OCI-LY1 (cell line): ENCODE results near the gene EPB41L2.

Source experiments
- H2AFZ ChIP-seq: fragments of 200-600 bp; sonication (generic), shearing (Covaris generic); 2 replicates; pipeline ENCODE4 v1.6.0; 2014; ENCODE audit warnings: antibody characterized with exemption, mild to moderate bottlenecking, low read length
- H3F3A ChIP-seq: fragments of 200-600 bp; sonication (generic), shearing (Covaris generic); 2 replicates; pipeline ENCODE4 v1.6.0; 2014; ENCODE audit warnings: mild to moderate bottlenecking, antibody characterized with exemption, low read length, moderate library complexity; ENCODE audit not compliant: insufficient read depth
- H3K27ac ChIP-seq: fragments of 200-600 bp; sonication (generic); 2 replicates; pipeline ENCODE4 v1.5.1; 2014; ENCODE audit warnings: low read length, mixed run types, mild to moderate bottlenecking, low read depth; ENCODE audit not compliant: poor library complexity, severe bottlenecking
- H3K27me3 ChIP-seq: fragments of 200-600 bp; sonication (generic); 2 replicates; pipeline ENCODE4 v1.6.0; 2014; ENCODE audit warnings: antibody characterized with exemption, mild to moderate bottlenecking, low read length, moderate library complexity; ENCODE audit not compliant: insufficient read depth
- H3K36me3 ChIP-seq: fragments of 200-600 bp; sonication (generic); 2 replicates; pipeline ENCODE4 v1.6.1; 2014; ENCODE audit warnings: mild to moderate bottlenecking, antibody characterized with exemption, low read length, moderate library complexity, mixed read lengths; ENCODE audit not compliant: insufficient read depth
- H3K4me1 ChIP-seq: fragments of 200-600 bp; sonication (generic); 2 replicates; pipeline ENCODE4 v1.5.1; 2014; ENCODE audit warnings: mild to moderate bottlenecking, low read length, moderate library complexity; ENCODE audit not compliant: insufficient read depth, severe bottlenecking
- H3K4me2 ChIP-seq: fragments of 200-600 bp; sonication (generic), shearing (Covaris generic); 2 replicates; pipeline ENCODE4 v1.6.1; 2014; ENCODE audit warnings: low read length
- H3K4me3 ChIP-seq: fragments of 200-600 bp; sonication (generic); 2 replicates; pipeline ENCODE4 v1.5.1; 2014; ENCODE audit warnings: low read length, low read depth, mild to moderate bottlenecking, mixed read lengths; ENCODE audit not compliant: poor library complexity, severe bottlenecking
- H3K79me2 ChIP-seq: fragments of 200-600 bp; shearing (Covaris generic); 2 replicates; pipeline ENCODE4 v1.6.1; 2016; ENCODE audit warnings: mixed run types, low read length, mixed read lengths; ENCODE audit not compliant: insufficient read depth
- H3K9ac ChIP-seq: fragments of 200-600 bp; sonication (generic), shearing (Covaris generic); 2 replicates; pipeline ENCODE4 v1.6.1; 2014; ENCODE audit warnings: mild to moderate bottlenecking, low read length, mixed read lengths
- H3K9me2 ChIP-seq: fragments of 200-600 bp; sonication (generic), shearing (Covaris generic); 2 replicates; pipeline ENCODE4 v1.6.1; 2014; ENCODE audit warnings: low read depth, mild to moderate bottlenecking, low read length, mixed read lengths
- H3K9me3 ChIP-seq: fragments of 200-600 bp; shearing (Covaris generic); 2 replicates; pipeline ENCODE4 v1.6.1; 2014; ENCODE audit warnings: low read length, mixed read lengths
- H4K20me1 ChIP-seq: fragments of 200-600 bp; sonication (generic), shearing (Covaris generic); 2 replicates; pipeline ENCODE4 v1.6.0; 2016; ENCODE audit warnings: mild to moderate bottlenecking, low read length; ENCODE audit not compliant: insufficient read depth
- EZH2 ChIP-seq: fragments of 200-600 bp; sonication (generic), shearing (Covaris generic); IDR thresholded peaks from 2 replicates; pipeline ENCODE4 v1.8.0; 2017; ENCODE audit warnings: borderline replicate concordance, mixed run types, mild to moderate bottlenecking, antibody characterized with exemption, low read length, moderate library complexity, mixed read lengths
- TF ChIP-seq, protein P1 (sequence below): fragments of 200-600 bp; sonication (generic), shearing (Covaris generic); IDR thresholded peaks from 2 replicates; pipeline ENCODE4 v1.5.1; 2017; ENCODE audit warnings: mild to moderate bottlenecking, antibody characterized with exemption, low read length, moderate library complexity, mixed read lengths

EPB41L2 gene

DNA sequence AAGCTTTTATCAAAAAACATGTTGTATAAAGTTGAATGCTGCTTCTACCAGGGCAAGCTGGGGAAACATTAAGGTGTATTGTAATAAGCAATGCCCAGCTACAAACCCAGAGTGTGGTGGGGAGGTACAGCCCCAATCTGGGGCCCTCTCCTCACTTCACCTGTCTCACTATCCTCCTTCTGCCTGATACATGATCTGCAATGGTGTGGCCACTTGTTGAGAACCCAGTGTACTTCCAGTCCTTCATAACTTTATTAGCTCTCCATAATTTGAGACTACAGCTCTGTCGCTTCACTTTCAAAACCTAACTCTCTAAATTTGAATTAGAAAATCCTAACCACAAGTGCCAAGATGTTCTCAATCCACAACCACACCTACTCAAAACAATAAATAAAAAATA, 84.9 kb downstream of the EPB41L2 start:
- Histone ChIP-seq H3K27ac (no peak overlapping the region), H2AFZ (no peak overlapping the region), H3K4me2 (no peak overlapping the region), H3K79me2 (no peaks in the 10 kb centered on the region), H4K20me1 (no peaks in the 10 kb centered on the region), H3K27me3 (no peaks in the 10 kb centered on the region), H3K36me3 (no peaks in the 10 kb centered on the region), H3F3A (no peaks in the 10 kb centered on the region), H3K9me3 (no peaks in the 10 kb centered on the region), H3K9me2 (no peaks in the 10 kb centered on the region), H3K4me1 (no peaks in the 10 kb centered on the region), H3K4me3 (no peak overlapping the region), H3K9ac (no peak overlapping the region)
- TF ChIP-seq, protein P1, sequence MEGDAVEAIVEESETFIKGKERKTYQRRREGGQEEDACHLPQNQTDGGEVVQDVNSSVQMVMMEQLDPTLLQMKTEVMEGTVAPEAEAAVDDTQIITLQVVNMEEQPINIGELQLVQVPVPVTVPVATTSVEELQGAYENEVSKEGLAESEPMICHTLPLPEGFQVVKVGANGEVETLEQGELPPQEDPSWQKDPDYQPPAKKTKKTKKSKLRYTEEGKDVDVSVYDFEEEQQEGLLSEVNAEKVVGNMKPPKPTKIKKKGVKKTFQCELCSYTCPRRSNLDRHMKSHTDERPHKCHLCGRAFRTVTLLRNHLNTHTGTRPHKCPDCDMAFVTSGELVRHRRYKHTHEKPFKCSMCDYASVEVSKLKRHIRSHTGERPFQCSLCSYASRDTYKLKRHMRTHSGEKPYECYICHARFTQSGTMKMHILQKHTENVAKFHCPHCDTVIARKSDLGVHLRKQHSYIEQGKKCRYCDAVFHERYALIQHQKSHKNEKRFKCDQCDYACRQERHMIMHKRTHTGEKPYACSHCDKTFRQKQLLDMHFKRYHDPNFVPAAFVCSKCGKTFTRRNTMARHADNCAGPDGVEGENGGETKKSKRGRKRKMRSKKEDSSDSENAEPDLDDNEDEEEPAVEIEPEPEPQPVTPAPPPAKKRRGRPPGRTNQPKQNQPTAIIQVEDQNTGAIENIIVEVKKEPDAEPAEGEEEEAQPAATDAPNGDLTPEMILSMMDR, result no peak
- no peak for TF ChIP-seq EZH2

DNA sequence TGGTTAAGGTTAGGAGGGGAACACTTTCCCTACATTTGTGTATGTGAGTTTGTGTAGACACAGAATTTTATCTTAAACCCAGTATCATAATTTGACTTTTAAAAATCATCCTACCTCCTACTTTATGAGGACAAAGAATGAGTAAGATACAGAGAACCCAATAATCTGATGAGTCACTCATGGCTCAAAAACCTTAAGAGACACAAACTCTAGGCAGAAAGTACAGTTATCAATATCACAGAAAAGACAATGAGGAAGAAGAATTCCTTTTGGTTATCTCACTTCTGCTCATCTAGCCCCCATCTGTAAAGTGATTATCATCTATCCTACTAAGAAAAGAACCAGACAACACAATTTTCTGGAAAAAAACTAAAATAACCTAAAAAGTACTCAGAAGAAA, 87.7 kb downstream of the EPB41L2 start:
- Histone ChIP-seq H3K4me1 (no peaks in the 10 kb centered on the region), H3F3A (no peaks in the 10 kb centered on the region)

DNA sequence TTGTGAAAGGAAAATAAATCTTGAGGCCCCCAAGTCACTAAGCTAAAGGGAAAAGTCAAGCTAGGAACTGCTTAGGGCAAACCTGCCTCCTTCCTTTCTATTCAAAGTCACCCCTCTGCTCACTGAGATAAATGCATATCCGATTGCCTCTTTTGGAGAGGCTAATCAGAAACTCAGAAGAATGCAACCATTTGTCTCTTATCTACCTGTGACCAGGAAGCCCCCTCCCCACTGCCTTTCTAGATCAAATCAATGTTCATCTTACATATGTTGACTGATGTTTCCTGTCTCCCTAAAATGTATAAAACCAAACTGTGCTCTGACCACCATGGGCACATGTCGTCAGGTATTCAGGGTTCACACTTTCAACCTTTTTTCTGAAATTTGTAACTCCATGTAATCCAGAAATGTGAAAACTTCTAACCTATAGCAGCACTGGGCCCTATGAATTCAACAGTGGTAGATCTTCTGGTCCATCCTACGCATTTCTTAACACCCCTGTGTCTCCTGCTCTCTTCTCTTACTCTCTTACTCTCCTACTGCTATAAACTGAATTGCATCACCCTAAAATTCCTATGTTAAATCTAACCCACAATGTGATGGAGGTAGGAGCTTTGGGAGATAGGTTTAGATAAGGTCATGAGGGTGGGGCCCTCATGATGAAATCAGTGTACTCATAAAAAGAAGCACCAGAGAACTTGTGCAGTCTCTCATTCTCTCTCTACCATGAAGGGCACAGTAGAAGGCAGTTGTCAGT, 89.3 kb downstream of the EPB41L2 start:
- no peak overlapping the region for H3K27ac ChIP-seq
- H3K4me1 ChIP-seq, result no peaks in the 10 kb centered on the region
- no peaks in the 10 kb centered on the region for H3K9me3 ChIP-seq
- no peak overlapping the region for H3K4me2 ChIP-seq
- H3K9me2 ChIP-seq, result no peaks in the 10 kb centered on the region
- no peak overlapping the region for H3K4me3 ChIP-seq
- H4K20me1 ChIP-seq, result no peaks in the 10 kb centered on the region
- no peak overlapping the region for H2AFZ ChIP-seq
- H3K36me3 ChIP-seq, result no peaks in the 10 kb centered on the region
- H3K27me3 ChIP-seq, result no peaks in the 10 kb centered on the region
- no peaks in the 10 kb centered on the region for H3F3A ChIP-seq
- TF ChIP-seq, protein P1, result no peak
- TF ChIP-seq EZH2, result no peak
- no peak overlapping the region for H3K9ac ChIP-seq
- H3K79me2 ChIP-seq, result no peaks in the 10 kb centered on the region

More for the DNA sequence above, 87.7 kb downstream of the EPB41L2 start:
- Histone ChIP-seq H3K9ac (no peak overlapping the region), H3K79me2 (no peaks in the 10 kb centered on the region), H3K4me2 (no peak overlapping the region), H3K27ac (no peak overlapping the region), H3K4me3 (no peak overlapping the region), H3K36me3 (no peaks in the 10 kb centered on the region), H3K9me3 (no peaks in the 10 kb centered on the region), H4K20me1 (no peaks in the 10 kb centered on the region), H2AFZ (no peak overlapping the region), H3K27me3 (no peaks in the 10 kb centered on the region), H3K9me2 (no peaks in the 10 kb centered on the region)
- TF ChIP-seq, protein P1, result no peak
- TF ChIP-seq EZH2, result no peak
